Hematopoietic multipotent progenitor cell treated with erythropoietin and hydrocortisone succinate and interleukin-3 and kit ligand, for 8 days (in vitro differentiated cells): ENCODE results near the gene CDHR3.

Experiments used
- DNase-seq: peaks from one replicate; pipeline ENCODE4 v3.0.0-alpha.2; 2015

The CDHR3 gene

DNA sequence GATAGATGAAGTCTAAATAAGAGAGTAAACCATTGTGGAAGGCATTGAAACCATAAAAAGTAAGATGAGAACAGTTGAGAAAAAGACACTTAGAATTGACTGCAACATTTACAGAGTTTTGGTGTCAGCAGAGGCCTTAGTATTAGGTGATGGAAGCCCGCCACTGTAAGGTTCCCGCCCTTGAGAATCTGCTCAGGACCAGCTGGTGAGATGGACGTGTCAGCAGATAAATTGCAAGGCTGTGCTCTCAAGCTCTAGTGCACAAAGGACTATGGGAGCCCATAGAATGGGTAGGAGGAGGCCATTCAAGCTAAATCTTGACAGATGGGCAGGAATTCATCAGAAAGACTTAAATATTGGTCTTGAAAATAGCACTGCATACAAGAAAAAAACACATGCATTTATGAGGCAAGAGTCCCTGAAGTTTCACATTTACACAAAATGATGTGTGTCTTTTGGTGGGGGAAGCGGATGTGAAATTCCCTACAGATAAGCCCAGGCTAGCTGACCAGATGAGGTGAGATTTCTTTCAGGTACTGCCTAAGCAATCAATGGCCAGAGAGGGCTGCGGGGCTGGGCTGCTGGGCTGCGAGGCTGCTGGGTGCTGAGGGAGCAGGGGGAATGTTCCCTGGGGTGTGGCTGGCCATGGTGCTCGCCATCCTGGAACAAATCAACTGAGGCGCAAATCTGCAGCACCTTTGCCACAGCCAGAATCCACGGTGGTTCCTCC lies 106.6 kb downstream of the CDHR3 start:
- no peak for DNase-seq

DNA sequence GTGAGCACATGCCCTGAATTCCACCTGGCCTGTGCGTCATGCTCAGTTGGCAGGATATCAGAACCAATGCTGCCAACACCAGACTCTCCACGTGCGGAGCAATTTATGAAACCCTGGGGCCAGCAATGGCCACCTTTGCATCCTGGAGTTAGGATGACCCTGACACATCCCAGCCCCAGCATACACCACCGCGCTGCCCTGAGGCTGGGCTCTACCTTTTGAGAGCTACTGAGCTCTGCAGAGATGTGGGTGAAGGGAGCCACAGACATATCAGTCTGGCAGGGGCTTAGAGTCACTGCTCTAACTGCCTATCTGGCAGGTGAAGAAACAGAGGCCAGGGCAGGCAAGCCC lies 107.1 kb downstream of the CDHR3 start:
- DNase-seq, result no peak

DNA sequence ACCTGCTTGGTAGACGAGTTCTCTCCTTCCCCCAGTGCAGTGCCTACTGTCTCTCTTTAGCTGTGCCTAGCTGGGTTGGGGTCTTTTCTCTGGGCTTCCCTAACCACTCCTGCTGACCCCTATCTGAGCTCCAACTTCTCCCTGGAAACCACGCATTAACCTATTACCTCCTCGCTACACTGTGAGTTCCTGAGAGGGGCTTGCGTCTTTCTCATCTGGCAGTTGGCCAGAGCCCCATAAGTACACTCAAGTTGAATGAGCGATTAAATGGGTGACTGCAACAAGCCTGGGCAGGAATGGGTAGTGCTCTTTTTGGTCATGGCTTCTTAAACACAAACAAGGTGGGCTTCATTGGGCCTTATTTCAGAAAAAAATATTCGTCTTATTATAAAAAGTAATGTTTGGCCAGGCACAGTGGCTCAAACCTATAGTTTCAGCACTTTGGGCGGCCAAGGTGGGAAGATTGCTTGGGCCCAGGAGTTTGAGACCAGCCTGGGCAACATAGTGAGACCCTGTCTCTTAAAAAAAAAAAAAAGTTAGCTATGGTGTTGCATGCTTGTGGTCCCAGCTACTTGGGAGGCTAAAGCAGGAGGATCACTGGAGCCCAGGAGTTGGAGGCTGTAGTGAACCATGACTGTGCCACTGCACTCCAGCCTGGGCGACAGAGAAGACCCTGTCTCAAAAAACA lies 107.6 kb downstream of the CDHR3 start:
- DNase-seq, result no peak

DNA sequence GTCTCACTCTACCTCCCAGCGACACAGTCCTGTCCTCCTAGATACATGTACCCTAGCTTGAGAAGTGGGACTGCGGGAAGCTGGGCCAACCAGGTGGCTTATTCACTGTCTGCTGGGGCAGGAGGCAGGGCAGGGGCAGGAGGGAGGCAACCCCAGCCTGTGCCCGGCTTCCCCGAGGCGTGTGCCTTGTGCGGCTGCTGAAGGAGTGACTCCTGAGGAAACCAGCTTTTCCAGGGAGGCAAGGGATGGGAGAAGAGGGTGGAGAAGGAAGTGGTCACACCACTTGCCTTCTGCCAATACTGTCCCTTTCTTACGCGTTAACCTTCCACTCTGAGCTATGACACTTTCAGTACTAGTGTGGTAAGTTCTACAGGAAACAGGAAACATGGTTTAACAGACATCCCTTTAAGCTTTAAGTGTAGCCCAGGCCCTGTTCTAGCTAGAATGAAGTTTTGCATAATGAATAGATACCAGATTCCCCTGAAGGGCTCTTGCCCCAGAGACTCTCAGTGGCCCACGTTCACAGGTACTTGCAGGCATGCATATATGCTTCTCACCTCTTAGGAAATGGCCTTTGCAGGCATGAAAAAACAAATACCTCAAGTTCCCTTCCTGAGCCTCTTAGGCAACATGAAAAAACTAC lies 108.4 kb downstream of the CDHR3 start:
- DNase-seq, result peak; percentile 36

DNA sequence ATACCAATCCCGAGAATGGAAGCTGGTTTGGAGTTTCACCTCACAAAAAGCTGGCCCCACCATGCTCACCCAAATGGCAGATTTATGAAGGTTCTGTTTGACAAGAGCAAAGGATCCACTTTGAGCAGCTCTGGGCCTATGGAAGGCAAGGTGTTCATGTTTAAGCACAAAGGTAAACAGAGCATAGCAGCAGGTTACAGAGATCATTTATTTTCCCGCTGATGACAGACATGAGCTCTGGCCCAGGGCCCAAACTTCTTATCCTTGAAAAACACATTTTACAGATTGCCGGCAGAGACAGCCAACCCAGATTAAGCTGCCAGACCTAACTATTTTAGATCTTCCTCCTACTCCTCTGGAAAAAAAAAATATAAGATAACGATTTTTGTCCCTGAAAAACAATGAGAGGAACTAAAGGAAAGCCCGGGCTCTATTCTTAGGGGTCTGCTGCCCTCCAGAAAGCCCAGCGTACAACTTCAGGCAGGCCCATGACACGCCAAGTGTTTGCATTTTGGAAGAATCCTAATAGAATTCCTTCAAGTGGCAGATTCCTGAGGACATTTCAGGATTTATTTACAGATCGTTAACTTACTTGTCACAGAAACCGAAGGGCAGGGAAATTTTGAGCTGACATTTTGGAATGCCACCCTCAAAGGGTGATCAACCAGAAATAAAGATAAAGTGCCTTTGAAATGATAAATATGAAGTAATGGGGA lies 109.1 kb downstream of the CDHR3 start:
- peak; percentile 81 for DNase-seq

DNA sequence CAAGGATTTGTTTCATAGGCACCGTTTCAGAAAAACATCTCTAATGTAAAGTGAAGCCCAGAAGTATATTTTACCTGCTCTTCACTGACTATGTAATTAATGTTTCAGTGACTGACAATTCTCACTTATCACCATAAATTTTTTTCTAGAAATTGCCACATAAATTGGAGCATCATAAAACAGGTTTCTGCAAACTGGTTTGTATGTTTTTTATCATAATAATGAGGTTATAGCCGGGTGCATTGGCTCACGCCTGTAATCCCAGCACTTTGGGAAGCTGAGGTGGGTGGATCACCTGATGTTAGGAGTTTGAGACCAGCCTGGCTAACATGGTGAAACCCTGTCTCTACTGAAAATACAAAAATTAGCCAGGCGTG lies 109.6 kb downstream of the CDHR3 start:
- no peak for DNase-seq

DNA sequence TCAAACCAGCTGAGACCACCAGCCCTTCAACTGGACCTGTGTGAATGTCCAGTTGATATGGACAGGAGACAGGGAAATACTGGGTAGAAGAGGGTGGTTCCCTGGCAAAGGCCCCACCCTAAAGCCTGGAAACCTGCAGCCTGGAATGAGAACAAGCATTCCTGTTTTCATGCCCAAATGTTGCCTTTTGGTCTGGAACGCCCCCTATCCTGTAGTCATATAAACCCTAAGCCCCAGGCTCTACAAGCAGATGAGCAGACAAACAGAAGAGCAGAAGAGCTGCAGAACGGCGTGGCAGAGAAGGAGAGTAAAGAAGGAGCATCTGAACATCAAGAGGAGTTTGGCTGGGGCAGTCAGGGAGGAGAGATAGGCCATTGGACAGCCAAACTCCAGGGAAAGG lies 110.6 kb downstream of the CDHR3 start:
- no peak for DNase-seq

DNA sequence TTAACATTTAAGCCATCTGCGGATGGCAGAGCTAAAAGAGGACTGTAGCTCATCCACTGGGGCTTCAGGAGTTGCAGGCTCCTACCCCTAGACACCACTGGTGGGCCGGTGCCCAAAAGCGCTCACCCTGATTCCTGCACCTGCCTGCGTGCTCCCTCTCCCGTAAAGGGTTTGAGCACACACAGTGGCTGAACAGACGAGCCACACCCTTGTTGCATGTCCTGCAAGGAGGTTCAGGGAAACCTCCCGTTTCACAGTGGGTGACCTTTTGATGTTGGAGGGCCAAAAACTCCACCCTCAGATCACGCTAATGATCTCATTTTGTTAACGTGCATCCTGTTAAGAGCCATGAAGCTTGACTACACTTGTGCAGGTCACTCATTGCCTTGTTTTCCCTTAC lies 111.2 kb downstream of the CDHR3 start:
- DNase-seq, result no peak

DNA sequence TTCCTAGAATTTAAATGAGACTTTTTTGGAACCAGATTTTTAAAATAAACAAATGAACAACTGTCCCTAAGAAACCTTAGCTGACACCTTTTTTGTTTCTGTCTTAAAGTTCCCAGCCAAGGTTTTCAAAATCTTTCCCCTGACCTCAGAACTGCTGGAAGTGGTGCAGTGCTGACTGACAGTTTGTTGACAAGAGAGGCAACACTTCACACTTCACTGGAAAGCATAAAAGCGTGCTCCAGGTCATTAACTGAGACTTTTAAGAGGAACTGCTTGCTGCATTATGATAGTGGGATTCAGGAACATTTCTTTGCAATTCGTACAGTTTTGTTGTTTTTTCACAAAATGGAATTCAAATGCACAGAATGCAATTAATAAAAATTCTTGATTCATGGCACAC lies 112.9 kb downstream of the CDHR3 start:
- DNase-seq, result no peak

DNA sequence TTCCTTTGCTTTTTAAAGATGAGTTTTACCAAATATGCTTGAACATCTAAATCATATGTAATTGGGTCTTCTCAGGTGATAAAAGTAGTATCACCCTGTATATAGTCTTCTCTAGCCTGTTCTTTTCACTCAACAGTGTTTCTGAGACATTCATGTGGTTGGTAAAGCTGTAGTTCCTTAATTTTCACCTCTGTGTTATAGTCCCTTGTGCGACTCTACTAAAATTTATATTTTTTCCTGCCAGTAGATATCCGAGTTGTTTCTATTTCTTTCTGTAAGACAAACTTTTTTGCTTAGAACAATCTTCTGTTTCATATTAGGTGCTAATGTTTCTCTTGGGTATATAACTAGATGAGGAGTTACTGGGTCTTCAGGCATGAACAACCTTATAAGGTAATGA lies 113.5 kb downstream of the CDHR3 start:
- DNase-seq, result no peak

DNA sequence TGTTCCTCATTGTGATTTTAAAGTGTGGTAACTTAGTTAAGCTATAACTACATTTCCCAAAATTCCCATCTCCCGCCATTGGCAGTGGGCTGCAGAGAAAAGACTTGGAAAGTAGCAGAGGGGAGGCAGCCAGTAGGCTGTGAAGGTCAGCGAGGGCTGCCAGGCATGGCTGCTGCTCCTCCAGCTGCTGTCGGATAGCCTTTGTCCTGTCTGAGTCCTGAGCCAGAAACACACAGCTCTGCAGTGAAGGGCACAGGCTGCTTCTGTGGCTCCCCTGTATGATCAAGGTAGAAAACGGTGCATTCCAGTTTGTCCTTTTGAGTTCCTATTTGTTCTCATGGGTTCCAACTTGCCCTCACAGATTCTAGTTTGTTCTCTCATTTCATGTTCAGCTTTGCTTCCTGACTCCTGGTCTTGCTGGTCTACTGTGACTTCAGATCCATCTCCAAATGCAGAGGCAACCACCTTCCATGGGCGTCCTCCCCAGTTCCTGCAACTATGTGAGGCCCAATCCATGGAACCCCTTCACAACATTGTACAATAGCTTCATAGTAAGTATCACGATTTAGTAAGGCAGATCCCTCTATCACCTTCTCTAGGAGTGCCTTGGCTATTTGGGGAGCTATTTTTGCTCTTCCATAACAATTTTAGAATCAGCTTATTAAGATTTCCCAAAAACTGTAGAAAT lies 117.4 kb downstream of the CDHR3 start:
- DNase-seq, result no peak

DNA sequence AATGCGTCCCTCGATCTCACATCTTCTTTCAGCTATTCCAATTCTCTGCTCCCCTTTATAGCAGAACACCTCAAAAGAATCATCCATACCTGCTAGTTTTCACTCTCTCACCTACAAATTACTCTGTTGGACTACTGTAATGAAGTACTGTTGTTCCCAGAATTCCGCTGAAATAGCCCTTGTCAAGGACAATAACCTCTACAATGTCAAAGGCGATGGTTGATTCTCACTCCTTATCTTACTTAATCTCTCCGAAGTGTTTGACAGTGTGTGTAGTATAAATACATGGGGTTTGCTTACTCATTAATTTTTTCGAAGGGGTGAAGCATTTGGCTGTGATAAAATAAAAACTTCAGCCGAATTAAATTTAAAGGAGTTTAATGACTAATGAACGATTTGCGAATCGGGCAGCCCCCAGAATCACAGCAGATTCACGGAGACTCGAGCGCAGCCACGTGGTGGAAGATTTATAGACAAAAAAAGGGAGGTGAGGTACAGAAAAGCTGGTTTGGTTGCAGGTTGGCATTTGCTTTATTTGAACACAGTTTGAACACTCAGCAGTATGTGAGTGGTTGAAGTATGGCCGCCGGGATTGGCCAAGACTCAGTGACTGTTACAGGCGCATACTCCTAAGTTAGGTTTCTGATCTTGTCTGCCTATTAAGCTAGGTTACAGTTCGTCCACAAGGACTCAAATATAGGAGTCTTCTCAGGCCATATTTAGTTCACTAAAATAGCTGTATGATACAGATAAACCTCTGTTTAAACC lies 119.2 kb downstream of the CDHR3 start:
- DNase-seq, result no peak
